Thymus (tissue), 11 donors: ENCODE measurements around the gene PPM1F. TPM values are rescaled to one million over a fixed set of nuclear protein-coding genes. Genes with fewer than 3 reads are reported as not detected.
A peak's percentile ranks its signal among the peaks of the same experiment; 100 is the strongest.
"Not testable (repeated sequence)": the region's sequence is repeated elsewhere in the genome, so short reads cannot be mapped to it uniquely, and the experiment has no call there.

Source experiments
- DNase-seq, 9 donors: peaks; one replicate each; pipeline ENCODE4 v3.0.0-alpha.2; 2013; ENCODE audit warnings: low spot score in 9 of 9, low read depth in 6 of 9, missing footprints in 1 of 9
- H3K27ac ChIP-seq, 2 donors: one replicate each; pipeline ENCODE4 v1.5.1; 2013; ENCODE audit warnings: control low read depth in 1 of 2, low read depth in 1 of 2, low read length in 1 of 2, mild to moderate bottlenecking in 1 of 2, moderate library complexity in 1 of 2
- H3K27me3 ChIP-seq, 2 donors: one replicate each; pipeline ENCODE4 v1.5.1; 2013; ENCODE audit warnings: low read length in 1 of 2; ENCODE audit not compliant: control insufficient read depth in 2 of 2, insufficient read depth in 1 of 2
- H3K36me3 ChIP-seq, 2 donors: one replicate each; pipeline ENCODE4 v1.5.1; 2013; ENCODE audit warnings: low read length in 1 of 2, mild to moderate bottlenecking in 1 of 2, moderate library complexity in 1 of 2; ENCODE audit not compliant: control insufficient read depth in 2 of 2, insufficient read depth in 2 of 2
- H3K4me1 ChIP-seq, 2 donors: one replicate each; pipeline ENCODE4 v1.5.1; 2013; ENCODE audit warnings: low read length in 2 of 2; ENCODE audit not compliant: control insufficient read depth in 2 of 2, insufficient read depth in 2 of 2
- H3K4me3 ChIP-seq, 2 donors: one replicate each; pipeline ENCODE4 v1.5.1; 2013; ENCODE audit warnings: low read length in 2 of 2, control low read depth in 1 of 2, mild to moderate bottlenecking in 1 of 2
- H3K9me3 ChIP-seq, 2 donors: one replicate each; pipeline ENCODE4 v1.5.1; 2013; ENCODE audit warnings: low read length in 1 of 2, mild to moderate bottlenecking in 1 of 2; ENCODE audit not compliant: control insufficient read depth in 2 of 2, insufficient read depth in 1 of 2
- WGBS: extraction: QIAGEN DNeasy Blood & Tissue Kit; methylation state at CpG from one replicate; pipeline ENCODE4 v1.1.7; 2013; 5-methylcytosine and 5-hydroxymethylcytosine counted together
- polyA plus RNA-seq: library from polyadenylated mRNA; stranded (reverse); fragments of 200-250 nt; gene quantifications from one replicate; pipeline ENCODE4 v1.2.3, GENCODE V29; 2013
- total RNA-seq: library from RNA; stranded (reverse); fragments of 120-200 nt; gene quantifications from one replicate; pipeline ENCODE4 v1.2.4, GENCODE V29; 2013
- donor health status: healthy.

The PPM1F gene
- total and polyA plus RNA-seq, 2 donors: 10.5 to 13.0 TPM

DNA sequence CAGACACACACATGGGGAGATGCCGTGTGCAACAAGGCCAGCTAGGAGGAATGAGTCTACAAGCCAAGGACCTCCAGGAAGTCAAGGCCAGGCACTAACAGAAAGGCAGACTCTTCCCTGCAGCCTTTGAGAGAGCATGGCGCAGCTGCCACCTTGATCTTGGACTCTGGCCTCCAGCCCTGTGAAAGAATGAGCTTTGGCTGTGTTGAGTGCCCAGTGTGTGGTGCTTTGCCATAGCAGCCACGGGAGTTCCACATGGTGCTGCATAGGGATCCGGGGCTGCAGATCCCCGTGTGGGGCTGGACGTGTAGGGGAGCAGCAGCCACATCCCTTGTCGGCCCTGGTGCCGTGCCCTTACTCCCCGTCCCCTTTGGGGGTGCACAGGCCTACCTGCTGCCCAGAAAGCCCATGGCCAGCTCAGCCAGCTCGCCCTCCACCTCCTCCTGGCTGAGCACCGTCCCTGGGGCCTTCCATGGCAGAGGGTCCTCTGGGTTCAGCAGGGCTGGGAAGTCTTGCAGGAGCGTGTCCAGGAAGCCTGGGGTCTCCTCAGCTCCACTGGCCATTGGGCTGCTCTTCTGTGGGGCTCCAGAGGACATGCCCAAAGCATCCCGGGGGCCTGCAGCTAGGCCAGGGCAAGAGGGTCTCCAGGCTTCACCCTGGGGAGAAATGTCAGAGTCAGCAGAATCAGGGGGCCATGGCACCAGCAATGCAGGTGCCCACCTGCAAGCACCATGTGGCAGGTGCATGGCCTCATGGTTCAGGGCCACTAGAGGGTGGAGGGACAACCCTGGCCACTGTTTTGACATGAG is 7.0 kb downstream of the PPM1F start:
- Histone ChIP-seq H3K4me1 (peaks cover 0 to 25% of the 10 kb centered on the region in 2 donors), H3K4me3 (no peak overlapping the region), H3K9me3 (no peaks in the 10 kb centered on the region), H3K27me3 (no peaks in the 10 kb centered on the region), H3K27ac (no peak overlapping the region), H3K36me3 (peaks cover 9 to 13% of the 10 kb centered on the region in 2 donors)
- 98% methylated on average over 13 of the region's 13 CpGs for WGBS
- DNase-seq: no peak

DNA sequence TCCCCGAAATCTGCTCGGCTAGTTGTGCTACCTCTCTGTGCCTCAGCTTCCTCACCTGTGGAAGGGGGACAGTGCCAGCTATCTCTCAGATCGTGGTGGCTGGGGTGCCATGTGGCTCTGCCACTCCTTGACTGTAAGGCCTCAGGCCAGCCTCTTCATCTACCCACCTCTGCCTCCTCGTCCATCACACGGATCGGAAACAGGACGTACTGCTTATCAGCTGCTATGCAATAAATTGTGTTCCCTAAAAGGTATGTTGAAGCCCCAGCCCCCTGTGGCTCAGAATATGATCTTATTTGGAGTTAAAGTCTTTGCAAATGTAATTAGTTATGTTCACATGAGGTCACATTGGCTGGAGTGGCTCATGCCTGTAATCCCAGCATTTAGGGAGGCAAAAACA is 7.8 kb downstream of the PPM1F start:
- peaks cover 9 to 13% of the 10 kb centered on the region in 2 donors for H3K36me3 ChIP-seq
- 95% methylated on average over 7 of the region's 7 CpGs for WGBS

DNA sequence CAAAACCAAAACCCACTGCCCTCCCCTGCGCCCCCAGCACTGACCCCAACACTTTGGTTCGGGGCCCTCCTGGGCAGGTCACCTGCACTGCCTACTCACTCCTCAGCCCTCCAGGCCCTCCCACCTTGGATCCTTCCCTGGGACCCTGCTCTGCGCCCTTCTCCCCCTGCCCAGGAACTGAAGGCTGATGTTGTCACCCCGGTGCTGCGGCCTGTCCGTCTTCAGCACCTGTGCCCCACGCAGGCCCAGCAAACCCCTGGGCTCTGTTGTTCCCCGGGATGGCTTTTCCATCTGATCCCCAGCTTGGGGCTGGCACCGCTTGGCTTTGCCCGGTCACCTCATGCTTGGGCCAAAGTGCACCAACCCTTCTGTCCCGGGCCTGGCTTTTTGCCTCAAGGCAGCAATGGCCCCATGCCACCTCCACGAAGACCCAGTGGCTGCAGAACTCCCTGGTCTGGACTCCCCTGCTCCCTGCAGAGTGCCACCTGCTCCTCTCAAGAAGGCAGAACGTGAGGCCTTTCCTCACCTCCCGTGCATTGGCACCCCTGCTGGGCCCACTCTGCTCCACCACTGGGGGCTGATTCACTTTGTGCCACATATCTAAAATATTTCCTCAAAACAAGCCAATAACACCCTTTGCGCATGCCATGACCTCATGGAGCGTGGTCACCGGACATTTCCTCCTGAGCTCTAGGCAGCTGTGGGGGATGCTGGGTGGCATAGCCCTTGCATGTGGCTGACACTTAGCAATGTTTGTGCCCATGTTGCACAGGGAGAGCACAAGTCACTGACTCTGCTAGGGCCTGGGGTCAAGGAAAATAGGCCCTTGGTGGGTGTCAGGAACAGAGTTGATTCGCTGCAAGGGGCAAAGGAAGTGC is 8.8 kb downstream of the PPM1F start:
- peaks cover under 1 to 28% of the 10 kb centered on the region in 2 donors for H3K4me1 ChIP-seq
- peaks cover 12 to 16% of the 10 kb centered on the region in 2 donors for H3K36me3 ChIP-seq
- no peaks in the 10 kb centered on the region for H3K27me3 ChIP-seq
- DNase-seq: no peak
- H3K27ac ChIP-seq: no peak overlapping the region
- no peaks in the 10 kb centered on the region for H3K9me3 ChIP-seq
- WGBS: 97% methylated on average over 18 of the region's 18 CpGs
- H3K4me3 ChIP-seq: no peak overlapping the region

More for the DNA sequence above, 7.8 kb downstream of the PPM1F start:
- Histone ChIP-seq H3K4me3 (no peak overlapping the region), H3K27ac (no peak overlapping the region), H3K4me1 (peaks cover 0 to 25% of the 10 kb centered on the region in 2 donors), H3K9me3 (no peaks in the 10 kb centered on the region), H3K27me3 (no peaks in the 10 kb centered on the region)
- no peak for DNase-seq

GRCh38 chr22:21942407-21943343 is 10.0 kb downstream of the PPM1F start:
- peaks cover 6 to 39% of the 10 kb centered on the region in 2 donors for H3K4me1 ChIP-seq
- DNase-seq: peak in 1 of 9 donors; percentile 21

DNA sequence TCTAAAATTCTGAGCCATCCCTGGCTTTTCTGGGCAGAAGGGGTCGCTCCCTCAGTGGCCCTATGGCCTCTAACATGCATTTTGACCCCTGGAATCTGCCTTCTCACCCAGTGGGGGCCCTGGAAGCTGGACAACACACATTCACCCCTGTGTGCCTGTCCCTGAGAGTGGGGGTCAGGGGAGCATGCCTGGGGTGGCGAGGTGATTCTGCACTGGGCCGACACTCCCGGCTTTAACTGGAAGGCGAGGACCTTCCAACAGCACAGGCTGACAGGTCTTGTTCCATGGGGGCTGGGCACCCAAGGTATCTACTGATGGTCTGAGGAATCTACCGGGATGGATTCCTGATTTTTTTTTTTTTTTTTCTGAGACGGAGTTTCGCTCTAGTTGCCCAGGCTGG is 10.7 kb downstream of the PPM1F start:
- Histone ChIP-seq H3K4me3 (no peak overlapping the region), H3K27ac (peak overlapping the region in 1 of 2 donors; percentile 46), H3K4me1 (peaks cover 8 to 46% of the 10 kb centered on the region in 2 donors), H3K36me3 (peaks cover 12 to 16% of the 10 kb centered on the region in 2 donors), H3K9me3 (no peaks in the 10 kb centered on the region), H3K27me3 (no peaks in the 10 kb centered on the region)
- no peak for DNase-seq
- WGBS: 85% methylated on average over 8 of the region's 8 CpGs

More at GRCh38 chr22:21942407-21943343, 10.0 kb downstream of the PPM1F start:
- Histone ChIP-seq H3K27ac (peak overlapping the region; percentile 15 to 51), H3K4me3 (no peak overlapping the region), H3K9me3 (no peaks in the 10 kb centered on the region), H3K27me3 (no peaks in the 10 kb centered on the region), H3K36me3 (peaks cover 12 to 16% of the 10 kb centered on the region in 2 donors)
- WGBS: 54% methylated on average over 19 of the region's 19 CpGs

DNA sequence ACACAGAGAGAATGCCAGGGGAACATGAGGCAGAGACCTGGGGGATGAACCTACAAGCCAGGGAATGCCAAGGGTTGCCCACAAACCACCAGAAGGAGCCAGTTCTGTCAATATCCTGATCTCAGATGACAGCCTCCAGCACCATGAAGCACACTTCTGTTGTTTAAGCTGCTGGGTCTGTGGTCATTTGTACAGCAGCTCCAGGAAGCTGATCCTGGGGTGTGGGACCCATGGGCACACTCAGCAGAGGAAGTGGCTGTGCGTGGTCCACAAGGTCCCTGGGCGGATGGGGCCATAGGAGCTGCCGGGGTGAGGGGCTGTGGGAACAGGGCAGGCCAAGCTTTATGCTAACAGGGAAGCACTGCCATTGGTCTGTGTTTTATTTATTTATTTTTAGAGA is 12.1 kb downstream of the PPM1F start:
- Histone ChIP-seq H3K4me1 (peaks cover 8 to 52% of the 10 kb centered on the region in 2 donors), H3K36me3 (peaks cover 12 to 16% of the 10 kb centered on the region in 2 donors), H3K27me3 (no peaks in the 10 kb centered on the region), H3K4me3 (no peak overlapping the region), H3K27ac (peak overlapping the region in 1 of 2 donors; percentile 21), H3K9me3 (no peaks in the 10 kb centered on the region)
- 77% methylated on average over 3 of the region's 3 CpGs for WGBS
- no peak for DNase-seq

GRCh38 chr22:21939935-21940334 is 12.7 kb downstream of the PPM1F start:
- Histone ChIP-seq H3K36me3 (peaks cover 8 to 13% of the 10 kb centered on the region in 2 donors), H3K4me1 (peaks cover 8 to 52% of the 10 kb centered on the region in 2 donors), H3K27ac (peak overlapping the region; percentile 51 to 64)
- H3K27me3 ChIP-seq, DNase-seq, H3K4me3 ChIP-seq, H3K9me3 ChIP-seq: not testable (repeated sequence)
- WGBS: 94% methylated on average over 5 of the region's 5 CpGs

DNA sequence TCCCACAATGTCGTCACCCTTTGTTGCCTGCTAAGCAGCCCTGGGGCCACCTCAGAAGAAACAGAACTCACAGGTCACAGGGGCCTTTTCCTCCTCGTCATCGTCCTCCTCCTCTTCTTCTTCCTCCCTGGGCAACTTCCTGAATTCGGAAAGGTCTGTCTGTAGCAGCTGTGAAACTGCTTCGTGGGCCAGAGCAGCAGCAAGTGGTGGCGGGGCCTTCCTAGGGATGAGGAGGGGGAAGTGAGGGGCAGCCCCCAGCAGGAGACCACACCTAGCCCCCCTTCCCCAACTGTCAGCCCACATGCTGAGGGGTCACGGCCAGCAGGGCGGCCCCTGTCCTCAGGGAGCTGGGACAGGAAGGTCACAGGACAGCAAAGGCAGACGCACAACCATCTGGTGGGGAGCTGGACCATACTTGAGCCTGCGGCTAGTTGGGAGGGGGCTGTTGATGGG is 13.2 kb downstream of the PPM1F start:
- DNase-seq: peak in 1 of 9 donors; percentile 24
- H3K36me3 ChIP-seq: peaks cover 8 to 12% of the 10 kb centered on the region in 2 donors
- no peaks in the 10 kb centered on the region for H3K27me3 ChIP-seq
- no peak overlapping the region for H3K4me3 ChIP-seq
- H3K27ac ChIP-seq: peak overlapping the region; percentile 51 to 64
- 68% methylated on average over 10 of the region's 10 CpGs for WGBS
- peaks cover 8 to 52% of the 10 kb centered on the region in 2 donors for H3K4me1 ChIP-seq
- H3K9me3 ChIP-seq: no peaks in the 10 kb centered on the region
